Breast epithelium (tissue), 3 donors: ENCODE measurements around the gene KCNQ5.

Source experiments
- POLR2A ChIP-seq: fragments of 450-650 bp; IDR thresholded peaks from one replicate; pipeline ENCODE4 v1.6.1; 2016; ENCODE audit warnings: antibody characterized with exemption, mild to moderate bottlenecking, moderate library complexity
- POLR2AphosphoS5 ChIP-seq, 3 donors: sonication (generic); formaldehyde crosslinking; IDR thresholded peaks; one replicate each; pipeline ENCODE4 v1.6.1; 2017; ENCODE audit warnings: antibody characterized with exemption in 3 of 3
- TF ChIP-seq, protein P1 (sequence below), 3 donors: fragments of 450-650 bp; IDR thresholded peaks; one replicate each; pipeline ENCODE4 v1.5.1; 2016 to 2017; ENCODE audit warnings: antibody characterized with exemption in 3 of 3, mild to moderate bottlenecking in 3 of 3, moderate library complexity in 3 of 3

DNA sequence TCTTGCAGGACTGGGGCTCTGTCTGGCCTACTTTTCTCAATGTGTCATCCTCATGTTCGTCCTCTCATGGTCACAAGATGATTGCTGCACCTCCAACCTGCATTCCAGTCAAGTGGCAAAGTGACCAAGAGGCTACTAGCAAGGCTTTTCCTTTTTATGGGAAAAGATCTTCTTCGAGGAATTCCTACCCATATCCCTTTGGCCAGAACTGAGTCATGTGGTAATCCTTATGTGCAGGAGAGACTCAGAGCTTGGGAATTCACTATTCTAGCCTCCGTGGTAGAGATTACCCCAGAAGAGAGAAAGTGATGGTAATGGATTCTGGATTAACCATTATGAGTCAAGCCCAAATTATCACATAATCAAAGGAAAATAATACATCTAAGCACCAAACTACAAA is 162.7 kb downstream of the KCNQ5 start:
- TF ChIP-seq, protein P1, sequence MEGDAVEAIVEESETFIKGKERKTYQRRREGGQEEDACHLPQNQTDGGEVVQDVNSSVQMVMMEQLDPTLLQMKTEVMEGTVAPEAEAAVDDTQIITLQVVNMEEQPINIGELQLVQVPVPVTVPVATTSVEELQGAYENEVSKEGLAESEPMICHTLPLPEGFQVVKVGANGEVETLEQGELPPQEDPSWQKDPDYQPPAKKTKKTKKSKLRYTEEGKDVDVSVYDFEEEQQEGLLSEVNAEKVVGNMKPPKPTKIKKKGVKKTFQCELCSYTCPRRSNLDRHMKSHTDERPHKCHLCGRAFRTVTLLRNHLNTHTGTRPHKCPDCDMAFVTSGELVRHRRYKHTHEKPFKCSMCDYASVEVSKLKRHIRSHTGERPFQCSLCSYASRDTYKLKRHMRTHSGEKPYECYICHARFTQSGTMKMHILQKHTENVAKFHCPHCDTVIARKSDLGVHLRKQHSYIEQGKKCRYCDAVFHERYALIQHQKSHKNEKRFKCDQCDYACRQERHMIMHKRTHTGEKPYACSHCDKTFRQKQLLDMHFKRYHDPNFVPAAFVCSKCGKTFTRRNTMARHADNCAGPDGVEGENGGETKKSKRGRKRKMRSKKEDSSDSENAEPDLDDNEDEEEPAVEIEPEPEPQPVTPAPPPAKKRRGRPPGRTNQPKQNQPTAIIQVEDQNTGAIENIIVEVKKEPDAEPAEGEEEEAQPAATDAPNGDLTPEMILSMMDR (IDR thresholded peaks at IDR 0.05): no peak
- TF ChIP-seq POLR2AphosphoS5 (IDR thresholded peaks at IDR 0.05) (no peak), POLR2A (no peak)
